ENCODE measurements around the gene ERFE. TPM values are rescaled to one million over a fixed set of nuclear protein-coding genes. Genes with fewer than 3 reads are reported as not detected.

Gene ERFE
- total RNA-seq, 2 donors from 2014 or later, result 7.7 TPM; not detected in 1

DNA sequence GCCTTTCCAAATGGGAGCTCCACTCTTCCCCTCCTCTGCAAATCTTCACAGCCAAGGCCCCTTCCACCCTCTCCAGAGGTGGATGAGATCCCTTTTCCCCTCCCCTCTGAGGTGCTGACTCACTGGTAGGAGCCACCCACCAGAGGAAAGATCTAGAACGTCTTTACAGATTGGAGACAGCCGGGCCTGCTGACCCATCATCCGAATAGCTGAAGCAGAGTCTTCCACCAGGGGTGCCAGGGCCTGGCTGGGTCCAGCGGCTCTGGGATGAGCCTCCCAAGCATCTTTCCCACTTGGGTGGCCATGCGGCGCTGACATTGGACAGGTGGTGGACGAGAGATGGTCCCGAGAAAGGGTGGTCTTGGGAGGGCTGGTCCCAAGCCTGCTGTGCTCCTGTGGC lies 9.0 kb downstream of the ERFE start:
- Histone ChIP-seq H3K9me3 (no peaks in the 10 kb centered on the region), H3K4me3 (no peak overlapping the region), H3K27me3 (replicated peaks; ENCODE audit: insufficient read depth) (peaks cover 5% of the 10 kb centered on the region), H3K27ac (no peak overlapping the region), H3K4me1 (replicated peaks) (no peaks in the 10 kb centered on the region), H3K36me3 (no peaks in the 10 kb centered on the region)
- intact Hi-C loops (cut with DNase I), result loop anchor here (10.0 kb wide), 1 partner anchor 313 kb away; the partner anchor contains the start of gene RAMP1
- no peak for DNase-seq (ENCODE audit: low spot score)
- WGBS, result 81% methylated on average over 8 of the region's 8 CpGs
- TF ChIP-seq POLR2A (IDR thresholded peaks at IDR 0.05) (no peak), POLR2AphosphoS5 (IDR thresholded peaks at IDR 0.05) (no peak)
- TF ChIP-seq, protein P1, sequence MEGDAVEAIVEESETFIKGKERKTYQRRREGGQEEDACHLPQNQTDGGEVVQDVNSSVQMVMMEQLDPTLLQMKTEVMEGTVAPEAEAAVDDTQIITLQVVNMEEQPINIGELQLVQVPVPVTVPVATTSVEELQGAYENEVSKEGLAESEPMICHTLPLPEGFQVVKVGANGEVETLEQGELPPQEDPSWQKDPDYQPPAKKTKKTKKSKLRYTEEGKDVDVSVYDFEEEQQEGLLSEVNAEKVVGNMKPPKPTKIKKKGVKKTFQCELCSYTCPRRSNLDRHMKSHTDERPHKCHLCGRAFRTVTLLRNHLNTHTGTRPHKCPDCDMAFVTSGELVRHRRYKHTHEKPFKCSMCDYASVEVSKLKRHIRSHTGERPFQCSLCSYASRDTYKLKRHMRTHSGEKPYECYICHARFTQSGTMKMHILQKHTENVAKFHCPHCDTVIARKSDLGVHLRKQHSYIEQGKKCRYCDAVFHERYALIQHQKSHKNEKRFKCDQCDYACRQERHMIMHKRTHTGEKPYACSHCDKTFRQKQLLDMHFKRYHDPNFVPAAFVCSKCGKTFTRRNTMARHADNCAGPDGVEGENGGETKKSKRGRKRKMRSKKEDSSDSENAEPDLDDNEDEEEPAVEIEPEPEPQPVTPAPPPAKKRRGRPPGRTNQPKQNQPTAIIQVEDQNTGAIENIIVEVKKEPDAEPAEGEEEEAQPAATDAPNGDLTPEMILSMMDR (IDR thresholded peaks at IDR 0.05), result no peak

DNA sequence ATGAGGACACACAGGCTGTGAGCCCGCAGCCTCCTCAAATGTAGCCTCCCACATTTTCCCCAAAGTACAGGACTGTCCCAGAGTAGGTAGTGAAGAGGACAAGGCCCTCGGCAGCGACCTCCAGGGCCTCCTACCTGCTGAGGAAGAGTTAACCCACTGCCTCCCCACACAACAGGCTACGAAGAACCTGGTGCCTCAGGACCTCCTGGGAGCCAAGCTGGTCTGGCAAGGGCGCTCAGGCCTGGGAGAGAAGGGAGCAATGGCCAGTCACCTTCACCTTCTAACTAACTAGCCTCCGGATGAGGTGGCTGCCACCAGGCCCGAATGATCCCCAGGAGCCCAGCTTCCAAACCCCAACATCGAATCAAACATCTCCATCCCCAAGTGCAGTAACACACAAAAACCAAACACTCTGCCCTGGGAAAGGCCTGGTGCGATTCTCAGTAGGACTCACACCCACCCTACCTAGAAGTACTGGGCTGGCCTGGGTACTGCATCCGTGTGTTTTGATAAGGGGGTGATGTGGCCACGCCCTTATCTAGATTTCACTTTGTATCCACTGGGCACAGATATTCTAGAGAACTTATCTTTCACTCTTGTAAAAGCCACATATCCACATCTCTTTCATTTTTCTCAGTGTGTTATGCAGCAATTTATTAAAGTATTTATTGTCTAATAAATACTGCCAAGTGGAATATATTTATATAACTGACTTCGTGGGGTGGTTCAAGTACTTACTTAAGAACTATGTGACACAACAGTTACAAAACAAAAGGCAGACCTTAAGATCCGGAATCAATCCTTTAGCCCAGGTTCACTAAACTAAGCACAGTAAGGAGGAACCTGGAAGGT lies 9.7 kb downstream of the ERFE start:
- no peaks in the 10 kb centered on the region for H3K4me1 ChIP-seq (replicated peaks)
- H3K9me3 ChIP-seq, result no peaks in the 10 kb centered on the region
- DNase-seq (ENCODE audit: low spot score), result no peak
- H3K4me3 ChIP-seq, result no peak overlapping the region
- H3K27ac ChIP-seq, result peak overlapping the region in 1 of 2 donors; percentile 2
- intact Hi-C loops (cut with DNase I), result loop anchor here (10.0 kb wide), 1 partner anchor 314 kb away; the partner anchor contains the start of gene RAMP1
- 81% methylated on average over 13 of the region's 13 CpGs for WGBS
- TF ChIP-seq POLR2AphosphoS5 (IDR thresholded peaks at IDR 0.05), result no peak
- TF ChIP-seq POLR2A (IDR thresholded peaks at IDR 0.05), result no peak
- TF ChIP-seq, protein P1 (IDR thresholded peaks at IDR 0.05), result no peak
- H3K36me3 ChIP-seq, result no peaks in the 10 kb centered on the region
- H3K27me3 ChIP-seq (replicated peaks; ENCODE audit: insufficient read depth), result peaks cover 5% of the 10 kb centered on the region

DNA sequence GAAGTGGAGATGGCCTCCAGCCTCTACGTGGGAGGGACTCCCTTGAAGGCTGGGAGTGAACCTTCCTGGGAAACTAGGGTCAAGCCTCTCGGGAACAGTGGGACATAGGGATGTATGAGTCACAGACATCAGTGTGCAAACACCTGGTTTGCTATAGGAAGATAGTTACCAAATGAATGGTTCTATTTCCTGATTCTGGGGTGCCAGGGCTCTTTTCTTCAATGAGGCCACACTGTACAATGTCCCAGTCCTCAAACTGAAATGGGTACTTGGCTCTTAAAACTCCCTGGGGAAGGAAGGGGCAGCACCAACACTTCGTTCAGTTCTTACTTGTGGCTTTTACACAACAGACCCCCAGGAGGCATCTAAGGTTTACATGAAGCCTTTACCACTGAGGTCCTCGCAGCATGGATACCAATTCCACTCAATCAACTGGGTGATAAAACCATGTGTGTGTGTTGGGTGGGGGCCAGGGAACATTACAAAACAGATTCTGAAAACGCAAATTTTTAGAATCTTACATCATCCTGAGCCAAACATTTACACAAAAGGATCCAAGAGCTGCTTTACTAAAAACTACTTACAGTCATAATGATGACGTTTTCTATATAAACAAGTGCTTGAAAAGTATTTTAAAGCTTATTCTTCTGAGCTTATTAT lies 10.4 kb downstream of the ERFE start:
- intact Hi-C loops (cut with DNase I), result loop anchor here (10.0 kb wide), 1 partner anchor 314 kb away; the partner anchor contains the start of gene RAMP1
- TF ChIP-seq POLR2AphosphoS5 (IDR thresholded peaks at IDR 0.05) (no peak), POLR2A (IDR thresholded peaks at IDR 0.05) (no peak)
- TF ChIP-seq, protein P1 (IDR thresholded peaks at IDR 0.05), result no peak
- H3K27me3 ChIP-seq (replicated peaks; ENCODE audit: insufficient read depth), result no peaks in the 10 kb centered on the region
- H3K36me3 ChIP-seq, result no peaks in the 10 kb centered on the region
- H3K9me3 ChIP-seq, result no peaks in the 10 kb centered on the region
- no peaks in the 10 kb centered on the region for H3K4me1 ChIP-seq (replicated peaks)
- peak overlapping the region in 1 of 2 donors; percentile 2 for H3K27ac ChIP-seq
- WGBS, result 57% methylated on average over 6 of the region's 6 CpGs
- no peak overlapping the region for H3K4me3 ChIP-seq
- DNase-seq (ENCODE audit: low spot score), result no peak

DNA sequence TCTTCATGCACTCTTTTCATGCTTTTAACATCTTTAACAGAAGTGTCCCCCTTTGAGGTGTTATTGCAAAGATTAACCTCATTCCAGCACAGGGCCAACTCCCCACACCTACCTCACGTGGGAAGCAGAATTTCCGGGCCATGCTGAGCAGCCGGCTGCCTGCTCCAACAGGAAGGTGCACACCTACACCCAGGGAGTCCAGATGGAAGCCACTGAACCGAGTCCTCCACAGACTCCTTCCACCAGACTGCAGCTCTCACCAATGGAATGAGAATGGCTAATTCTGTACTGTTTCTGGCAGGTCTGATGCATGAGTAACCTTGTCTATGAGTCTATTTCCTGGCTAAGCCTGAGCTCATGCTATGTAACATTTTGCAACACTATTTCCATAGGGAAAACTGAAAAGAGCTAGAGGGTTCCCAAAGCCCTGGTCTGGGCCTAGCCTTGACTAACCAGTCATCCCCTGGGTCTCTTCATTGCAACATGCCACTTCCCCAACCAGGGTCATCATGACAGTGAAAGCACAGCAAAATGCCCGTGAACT lies 11.0 kb downstream of the ERFE start:
- WGBS, result 56% methylated on average over 5 of the region's 5 CpGs
- H3K9me3 ChIP-seq, result no peaks in the 10 kb centered on the region
- H3K27ac ChIP-seq, result no peak overlapping the region
- TF ChIP-seq, protein P1 (IDR thresholded peaks at IDR 0.05), result no peak
- TF ChIP-seq POLR2AphosphoS5 (IDR thresholded peaks at IDR 0.05) (no peak), POLR2A (IDR thresholded peaks at IDR 0.05) (no peak)
- H3K27me3 ChIP-seq (replicated peaks; ENCODE audit: insufficient read depth), result no peaks in the 10 kb centered on the region
- H3K4me3 ChIP-seq, result no peak overlapping the region
- no peaks in the 10 kb centered on the region for H3K4me1 ChIP-seq (replicated peaks)
- intact Hi-C loops (cut with DNase I), result loop anchor here (10.0 kb wide), 1 partner anchor 315 kb away; the partner anchor contains the start of gene RAMP1
- no peaks in the 10 kb centered on the region for H3K36me3 ChIP-seq
- DNase-seq (ENCODE audit: low spot score), result no peak
